Measurements from ENCODE around the gene TIAM1.

The TIAM1 gene

DNA sequence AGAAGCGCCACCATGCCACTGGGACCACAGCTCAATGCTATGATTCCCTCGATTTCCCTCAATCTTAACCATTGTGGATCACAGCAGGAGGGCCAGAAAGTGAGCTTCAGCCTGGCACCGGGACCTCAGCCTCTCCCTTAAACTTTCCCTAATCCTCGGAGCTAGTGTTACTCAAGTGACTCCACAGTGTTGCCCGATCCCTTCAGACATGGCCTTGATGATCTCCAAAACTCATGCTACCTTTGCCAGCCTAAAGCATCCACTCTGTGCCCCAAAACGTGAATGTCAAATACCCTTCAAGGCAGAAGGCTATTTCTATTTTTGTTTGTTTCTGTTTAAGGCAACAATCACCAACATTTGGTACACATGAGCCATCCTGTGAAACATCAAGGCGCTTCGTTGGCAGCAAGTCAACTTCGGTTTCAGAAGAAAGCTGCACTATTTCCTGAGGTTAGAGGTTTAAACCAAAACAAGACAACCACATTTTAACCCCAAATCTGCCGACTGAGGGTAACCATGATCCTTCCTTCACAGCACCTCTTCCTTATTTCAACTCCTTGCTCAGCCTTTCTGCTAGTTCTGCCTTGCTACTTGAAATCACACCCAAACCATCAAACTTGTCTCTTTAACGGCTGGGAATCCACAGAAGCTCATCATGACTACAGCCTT, 211.4 kb downstream of the TIAM1 start:
- DNase-seq, result peak in 1 of 2 donors; percentile 92

DNA sequence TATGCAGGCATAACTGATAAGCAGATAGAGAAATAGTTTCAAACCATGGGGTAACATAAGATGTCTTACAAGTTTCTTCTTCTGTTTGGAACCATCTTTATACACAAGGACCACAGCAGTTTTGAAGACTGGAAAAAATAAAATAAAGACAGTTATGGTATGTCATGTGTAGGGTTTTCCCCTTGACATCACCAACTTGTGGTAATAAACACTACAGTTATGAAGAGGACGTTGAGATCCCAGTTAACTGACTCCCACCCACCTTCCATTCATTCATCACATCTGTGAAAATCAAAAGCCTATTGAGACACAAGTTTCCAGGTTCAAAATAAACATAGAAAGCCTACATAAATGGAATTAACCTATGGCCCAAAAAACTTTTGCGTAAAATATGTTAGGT, 213.2 kb downstream of the TIAM1 start:
- no peak for DNase-seq

DNA sequence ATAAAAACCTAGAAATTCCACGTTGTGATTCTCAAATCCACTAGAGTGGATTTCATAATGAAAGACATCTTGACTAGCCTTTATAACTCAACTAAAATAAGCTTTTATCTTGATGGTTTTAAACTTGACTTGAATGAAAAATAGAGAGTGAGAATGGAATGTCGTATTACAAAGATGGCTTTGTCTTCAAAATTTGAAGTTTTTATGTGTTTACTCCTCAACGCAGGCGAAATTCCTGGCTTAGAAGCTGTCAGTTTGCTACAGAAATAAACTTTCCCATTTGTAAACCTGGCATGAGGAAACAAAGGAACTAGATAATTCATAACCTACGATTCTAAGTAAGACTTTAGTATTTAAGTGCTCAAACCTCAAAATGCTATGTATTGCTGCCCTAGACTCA, 215.8 kb downstream of the TIAM1 start:
- no peak for DNase-seq

- DNase-seq, result peak in 1 of 2 donors; percentile 38
Observed at GRCh38 chr21:31124010-31124409, 220.1 kb downstream of the TIAM1 start.

DNA sequence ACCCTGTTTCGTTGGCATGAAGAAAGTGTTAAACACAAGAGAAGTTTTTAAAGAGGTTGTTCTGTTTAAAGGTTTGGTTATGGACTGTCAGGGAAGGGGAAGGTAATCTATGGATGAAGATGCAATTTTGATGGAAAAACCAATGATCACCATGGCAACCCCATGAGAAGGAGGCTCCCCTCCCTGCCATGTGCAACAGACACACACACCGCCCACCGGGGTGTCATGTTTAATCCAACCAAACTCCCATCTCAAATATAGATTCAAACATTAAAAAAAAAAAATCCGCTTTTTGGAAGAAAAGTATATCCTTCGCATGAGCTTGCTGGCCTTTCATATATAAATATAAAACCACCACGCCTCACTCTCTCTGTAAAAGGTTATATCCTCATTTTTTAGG, 224.9 kb downstream of the TIAM1 start:
- DNase-seq, result no peak

- peak in 1 of 2 donors; percentile 33 for DNase-seq
Observed at GRCh38 chr21:31117128-31117916, 226.7 kb downstream of the TIAM1 start.

GRCh38 chr21:31115249-31115648, 228.8 kb downstream of the TIAM1 start:
- no peak for DNase-seq

DNA sequence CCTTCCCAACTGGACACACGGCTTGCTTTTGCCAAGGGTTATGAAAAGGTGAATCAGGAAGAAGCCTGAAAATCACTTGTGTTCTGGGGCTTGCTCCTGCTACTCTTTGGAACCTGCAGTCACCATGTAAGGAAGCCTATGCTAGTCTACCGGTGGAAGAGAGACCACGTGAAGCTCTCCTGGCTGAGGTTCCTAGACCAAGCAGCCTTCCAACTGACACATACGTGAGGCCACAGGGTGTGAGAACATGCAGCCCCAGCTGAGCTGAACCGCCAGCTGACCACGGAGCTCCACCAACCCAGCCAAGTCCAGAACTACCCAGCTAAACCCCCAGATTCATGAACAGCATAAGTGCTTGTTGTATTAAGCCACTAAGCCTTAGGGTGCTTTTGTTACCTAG, 233.0 kb downstream of the TIAM1 start:
- DNase-seq, result no peak

- no peak for DNase-seq
Observed at GRCh38 chr21:31110430-31110829, 233.6 kb downstream of the TIAM1 start.

DNA sequence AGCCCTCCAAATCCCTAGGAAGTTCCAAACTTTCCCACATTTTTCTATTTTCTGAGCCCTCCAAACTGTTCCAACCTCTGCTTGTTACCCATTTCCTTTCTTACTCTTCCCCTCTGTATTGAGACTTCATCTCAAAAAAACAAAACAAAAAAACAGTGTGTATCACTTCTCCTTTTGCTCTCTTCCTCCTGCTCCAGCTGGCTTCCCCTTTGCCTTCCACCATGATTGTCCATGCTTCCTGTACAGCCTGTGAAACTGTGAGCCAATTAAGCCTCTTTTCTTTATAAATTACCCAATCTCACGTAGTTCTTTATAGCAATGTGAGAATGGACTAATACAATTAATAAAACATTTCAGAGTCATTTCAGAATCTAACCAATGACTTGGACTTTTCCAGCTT, 236.2 kb downstream of the TIAM1 start:
- DNase-seq, result peak in 1 of 2 donors; percentile 73

DNA sequence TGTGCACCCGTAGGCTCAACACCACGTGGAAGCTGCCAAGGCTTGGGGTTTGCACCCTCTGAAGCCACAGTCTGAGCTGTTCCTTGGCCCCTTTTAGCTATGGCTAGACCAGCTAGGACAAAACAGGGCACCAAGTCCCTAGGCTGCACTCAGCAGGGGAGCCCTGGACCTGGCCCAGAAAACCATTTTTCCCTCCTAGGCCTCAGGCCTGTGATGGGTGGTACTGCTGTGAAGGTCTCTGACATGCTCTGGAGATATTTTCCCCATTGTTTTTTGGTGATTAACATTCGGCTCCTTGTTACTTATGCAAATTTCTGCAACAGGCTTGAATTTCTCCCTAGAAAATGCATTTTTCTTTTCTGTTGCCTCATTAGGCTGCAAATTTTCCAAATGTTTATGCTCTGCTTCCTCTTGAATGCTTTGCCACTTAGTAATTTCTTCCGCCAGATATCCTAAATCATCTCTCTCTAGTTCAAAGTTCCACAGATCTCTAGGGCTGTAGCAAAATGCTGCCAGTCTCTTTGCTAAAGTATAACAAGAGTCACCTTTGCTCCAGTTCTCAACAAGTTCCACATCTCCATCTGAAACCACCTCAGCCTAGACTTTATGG, 236.8 kb downstream of the TIAM1 start:
- no peak for DNase-seq

GRCh38 chr21:31103571-31104265, 240.3 kb downstream of the TIAM1 start:
- no peak for DNase-seq

DNA sequence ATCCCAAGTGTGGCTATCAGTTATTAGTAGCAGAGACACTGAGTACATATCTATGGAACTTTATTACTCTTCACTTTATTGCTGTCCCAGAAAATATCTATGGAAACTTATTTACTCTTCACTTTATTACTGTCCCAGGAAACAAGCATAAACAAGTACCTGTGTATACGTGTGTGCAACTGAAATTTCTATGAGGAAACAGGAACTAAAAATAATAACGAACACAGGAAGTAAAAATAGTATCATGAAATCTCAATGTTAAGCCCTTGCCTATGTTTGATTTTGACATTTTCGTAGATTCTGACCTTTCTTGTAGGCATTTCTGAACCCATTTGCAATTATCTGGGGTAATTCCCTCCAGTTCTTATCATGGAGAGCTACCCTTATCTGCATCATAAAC, 240.9 kb downstream of the TIAM1 start:
- no peak for DNase-seq

DNA sequence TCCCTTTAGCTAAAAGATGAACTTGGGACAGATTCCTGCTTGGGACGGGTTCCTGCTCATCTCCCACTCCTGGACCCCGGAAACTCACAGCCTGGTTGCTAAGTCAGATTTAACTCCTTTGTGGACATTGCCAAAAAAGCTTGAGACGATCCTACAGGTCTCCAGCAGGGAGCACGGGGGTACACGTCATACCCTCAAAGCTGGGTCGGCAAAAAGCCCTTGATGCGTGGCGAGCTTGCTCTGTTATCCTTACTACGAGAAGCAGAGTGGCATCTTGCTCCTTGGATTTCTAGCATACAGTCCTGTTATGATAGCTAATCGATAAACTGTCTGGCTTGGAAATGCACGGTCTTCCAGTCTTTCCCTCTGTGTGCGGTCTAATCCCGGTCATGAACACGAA, 244.9 kb downstream of the TIAM1 start:
- DNase-seq, result no peak

DNA sequence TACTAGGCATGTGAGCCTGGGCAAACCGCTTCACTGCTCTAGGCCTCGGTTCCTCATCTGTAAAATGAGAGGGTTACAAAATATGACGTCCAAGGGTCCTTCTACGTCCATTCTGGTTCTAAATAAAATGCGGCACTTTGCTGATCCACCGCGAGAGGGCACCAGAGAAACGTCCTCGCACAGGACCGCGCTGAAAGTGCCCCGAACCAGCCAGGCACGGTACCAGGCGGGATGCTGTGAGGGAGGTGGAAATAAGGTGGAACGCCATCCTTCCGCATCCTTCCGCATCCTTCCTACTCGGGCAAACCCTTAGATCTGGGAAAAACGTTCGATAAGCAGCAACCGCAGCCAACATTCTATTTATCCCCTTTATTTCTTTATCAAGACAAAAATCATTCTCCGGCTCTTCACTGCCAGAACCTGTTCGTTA, 245.5 kb downstream of the TIAM1 start:
- peak; percentile 15 to 39 for DNase-seq

- DNase-seq, result no peak
Observed at GRCh38 chr21:31092832-31093625, 251.0 kb downstream of the TIAM1 start.

DNA sequence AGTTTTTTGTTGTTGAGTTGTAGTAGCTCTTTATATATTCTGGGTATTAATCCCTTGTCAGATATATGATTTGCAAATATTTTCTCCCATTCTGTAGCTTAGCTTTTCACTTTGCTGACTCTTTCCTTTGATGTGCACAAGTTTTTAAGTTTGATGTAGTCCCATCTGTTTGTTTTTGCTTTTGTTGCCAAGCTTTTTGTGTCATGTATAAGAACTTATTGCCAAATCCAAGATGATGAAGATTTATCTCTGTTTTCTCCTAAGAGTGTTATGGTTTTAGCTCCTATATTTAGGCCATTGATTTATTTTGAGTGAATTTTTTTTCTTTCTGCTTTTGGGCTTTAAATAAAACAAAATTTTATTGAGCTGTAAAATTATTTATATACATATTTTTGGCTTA, 253.7 kb downstream of the TIAM1 start:
- no peak for DNase-seq

DNA sequence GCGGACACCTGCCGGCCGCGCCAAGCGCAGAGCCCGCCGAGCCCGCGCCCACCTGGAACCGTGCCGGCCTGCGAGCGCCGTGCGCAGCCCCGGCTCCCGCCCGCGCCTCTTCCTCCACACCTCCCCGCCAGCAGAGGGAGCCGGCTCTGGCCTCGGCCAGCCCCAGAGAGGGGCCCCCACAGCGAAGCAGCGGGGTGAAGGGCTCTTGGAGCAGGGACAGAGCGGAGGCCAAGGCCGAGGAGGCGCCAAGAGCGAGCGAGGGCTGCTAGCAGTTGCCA, 255.6 kb downstream of the TIAM1 start:
- DNase-seq, result no peak

DNA sequence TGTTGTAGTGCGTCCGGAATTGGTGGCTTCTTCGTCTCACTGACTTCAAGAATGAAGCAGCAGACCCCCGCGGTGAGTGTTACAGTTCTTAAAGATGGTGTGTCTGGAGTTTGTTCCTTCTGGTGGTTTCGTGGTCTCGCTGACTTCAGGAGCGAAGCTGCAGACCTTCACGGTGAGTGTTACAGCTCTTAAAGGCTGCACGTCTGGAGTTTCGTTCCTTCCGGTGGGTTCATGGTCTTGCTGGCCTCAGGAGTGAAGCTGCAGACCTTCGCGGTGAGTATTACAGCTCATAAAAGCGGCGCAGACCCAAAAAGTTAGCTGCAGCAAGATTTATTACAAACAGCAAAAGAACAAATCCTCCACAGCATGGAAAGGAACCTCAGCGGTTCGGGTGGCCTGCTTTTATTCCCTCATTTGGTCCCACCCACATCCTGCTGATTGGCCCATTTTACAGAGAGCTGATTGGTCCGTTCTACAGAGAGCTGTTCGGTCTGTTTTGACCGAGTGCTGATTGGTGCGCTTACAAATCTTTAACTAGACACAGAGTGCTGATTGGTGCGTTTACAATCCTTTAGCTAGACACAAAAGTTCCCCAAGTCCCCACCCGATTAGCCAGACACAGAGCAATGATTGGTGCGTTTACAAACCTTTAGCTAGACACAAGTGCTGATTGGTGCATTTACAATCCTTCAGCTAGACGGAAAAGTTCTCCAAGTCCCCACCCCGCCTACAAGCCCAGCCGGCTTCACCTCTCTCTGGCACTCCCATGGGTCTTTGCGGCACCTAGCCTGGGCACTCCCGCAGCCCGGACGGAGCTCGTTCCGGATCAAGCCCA, 256.2 kb downstream of the TIAM1 start:
- DNase-seq, result no peak

GRCh38 chr21:31084689-31085088, 259.4 kb downstream of the TIAM1 start:
- no peak for DNase-seq

DNA sequence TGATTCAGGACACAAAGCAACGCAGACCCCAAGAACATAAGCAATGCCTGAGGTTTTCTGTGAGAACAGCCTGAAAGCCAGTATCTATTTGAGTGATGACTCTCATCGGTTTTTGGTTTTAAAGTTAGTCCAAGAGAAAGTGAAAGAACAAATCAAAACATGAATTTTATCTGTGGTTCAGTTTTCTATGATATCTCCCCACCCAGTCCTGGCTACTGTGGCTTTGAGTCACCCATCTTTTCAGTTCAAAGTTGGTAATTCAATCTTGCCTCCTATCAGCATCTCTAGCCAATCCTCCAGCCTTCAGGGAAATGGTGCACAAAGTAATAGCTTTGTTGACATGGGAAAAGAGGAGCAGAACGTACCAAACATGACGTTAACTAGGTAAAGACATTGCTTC, 265.3 kb downstream of the TIAM1 start:
- DNase-seq, result no peak

DNA sequence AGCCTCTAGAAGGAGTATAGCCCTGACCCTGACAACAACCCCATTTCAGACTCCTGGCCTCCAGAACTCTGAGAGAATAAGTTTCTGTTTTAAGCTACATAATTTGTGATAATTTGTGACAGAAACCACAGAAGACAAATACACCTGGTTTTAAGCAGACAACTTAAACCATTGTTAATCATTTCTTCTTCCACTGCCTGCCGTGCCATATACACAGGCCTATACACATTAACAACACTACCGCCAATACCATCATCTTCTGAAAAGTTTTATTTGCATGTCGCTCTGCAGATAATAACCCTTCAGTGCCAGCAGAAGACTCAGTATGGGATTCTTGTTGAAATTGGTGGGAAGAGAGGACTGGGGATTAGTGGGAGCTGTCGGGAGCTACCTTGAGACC, 265.8 kb downstream of the TIAM1 start:
- DNase-seq, result no peak
